Esophagus squamous epithelium (tissue), 5 donors: ENCODE results near the gene PARM1. TPM values are rescaled to one million over a fixed set of nuclear protein-coding genes. Genes with fewer than 3 reads are reported as not detected.

ENCODE experiments used
- DNase-seq: peaks from one replicate; lab custom pipeline; 2025; lab: John Stamatoyannopoulos, UW
- H3K27ac ChIP-seq, 4 donors: fragments of 200-600 bp; sonication (generic); one replicate each; pipeline ENCODE4 v1.5.1; 2016 to 2019; ENCODE audit warnings: mild to moderate bottlenecking in 1 of 4
- H3K27me3 ChIP-seq, 4 donors: fragments of 200-600 bp; sonication (generic); 1 replicate in 3 of 4; 2 replicates in 1 of 4; pipeline versions ENCODE4 v1.5.1 to v1.6.0; 2017 to 2021; ENCODE audit warnings: antibody characterized with exemption in 1 of 4
- H3K36me3 ChIP-seq, 3 donors: fragments of 200-600 bp; sonication (generic); one replicate each; pipeline ENCODE4 v1.5.1; 2016 to 2019
- H3K4me1 ChIP-seq, 3 donors: fragments of 200-600 bp; sonication (generic); one replicate each; pipeline ENCODE4 v1.5.1; 2017 to 2019
- H3K4me3 ChIP-seq, 4 donors: fragments of 200-600 bp; sonication (generic); 1 replicate in 3 of 4; 2 replicates in 1 of 4; pipeline ENCODE4 v1.5.1; 2016 to 2019; ENCODE audit warnings: mild to moderate bottlenecking in 2 of 4, moderate library complexity in 1 of 4
- H3K9me3 ChIP-seq, 3 donors: fragments of 200-600 bp; sonication (generic); one replicate each; pipeline ENCODE4 v1.5.1; 2016 to 2019
- POLR2A ChIP-seq, 4 donors: fragments of 450-650 bp; IDR thresholded peaks; one replicate each; pipeline ENCODE4 v1.6.1; 2017; ENCODE audit warnings: antibody characterized with exemption in 4 of 4, mild to moderate bottlenecking in 4 of 4, moderate library complexity in 3 of 4
- WGBS, 2 donors: methylation state at CpG; one replicate each; pipeline ENCODE4 v1.1.5; 2018; 5-methylcytosine and 5-hydroxymethylcytosine counted together
- intact Hi-C: fragments of 100-400 bp; cut with DNase I; formaldehyde crosslinking; loops from one replicate; pipeline ENCODE4 v1.15.0; 2022
- total RNA-seq, 4 donors: library from RNA; depleted of rRNA; stranded (reverse); fragments of >200 nt; gene quantifications; one replicate each; pipeline ENCODE4 v1.1.0, GENCODE V29; 2016
- TF ChIP-seq, protein P1 (sequence below), 6 experiments: fragments of 450-650 bp in 4 of 6; fragments of 200-600 bp in 2 of 6; sonication (generic) in 2 of 6; IDR thresholded peaks; one replicate each; pipeline ENCODE4 v1.5.1; 2016 to 2019; ENCODE audit warnings: antibody characterized with exemption in 6 of 6, mild to moderate bottlenecking in 4 of 6, moderate library complexity in 4 of 6
- donor health status: DM: yes; HTN: yes; CAD: no.

The PARM1 gene
- total RNA-seq, 4 donors from 2014 or later, result 1.9 to 10.3 (median 4.4) TPM

- Histone ChIP-seq H3K9me3 (no peaks in the 10 kb centered on the region), H3K4me1 (no peaks in the 10 kb centered on the region), H3K4me3 (no peak overlapping the region), H3K36me3 (no peaks in the 10 kb centered on the region), H3K27ac (no peak overlapping the region), H3K27me3 (no peaks in the 10 kb centered on the region)
- TF ChIP-seq, protein P1, sequence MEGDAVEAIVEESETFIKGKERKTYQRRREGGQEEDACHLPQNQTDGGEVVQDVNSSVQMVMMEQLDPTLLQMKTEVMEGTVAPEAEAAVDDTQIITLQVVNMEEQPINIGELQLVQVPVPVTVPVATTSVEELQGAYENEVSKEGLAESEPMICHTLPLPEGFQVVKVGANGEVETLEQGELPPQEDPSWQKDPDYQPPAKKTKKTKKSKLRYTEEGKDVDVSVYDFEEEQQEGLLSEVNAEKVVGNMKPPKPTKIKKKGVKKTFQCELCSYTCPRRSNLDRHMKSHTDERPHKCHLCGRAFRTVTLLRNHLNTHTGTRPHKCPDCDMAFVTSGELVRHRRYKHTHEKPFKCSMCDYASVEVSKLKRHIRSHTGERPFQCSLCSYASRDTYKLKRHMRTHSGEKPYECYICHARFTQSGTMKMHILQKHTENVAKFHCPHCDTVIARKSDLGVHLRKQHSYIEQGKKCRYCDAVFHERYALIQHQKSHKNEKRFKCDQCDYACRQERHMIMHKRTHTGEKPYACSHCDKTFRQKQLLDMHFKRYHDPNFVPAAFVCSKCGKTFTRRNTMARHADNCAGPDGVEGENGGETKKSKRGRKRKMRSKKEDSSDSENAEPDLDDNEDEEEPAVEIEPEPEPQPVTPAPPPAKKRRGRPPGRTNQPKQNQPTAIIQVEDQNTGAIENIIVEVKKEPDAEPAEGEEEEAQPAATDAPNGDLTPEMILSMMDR (IDR thresholded peaks at IDR 0.05), result no peak
- TF ChIP-seq POLR2A (IDR thresholded peaks at IDR 0.05), result no peak
- intact Hi-C loops, result no loop called here
- DNase-seq, result no peak
- WGBS, 2 donors, result 45 to 81% methylated on average over 4 of the region's 4 CpGs
These were observed 138.4 kb downstream of the PARM1 start for GRCh38 chr4:75071317-75071716.

DNA sequence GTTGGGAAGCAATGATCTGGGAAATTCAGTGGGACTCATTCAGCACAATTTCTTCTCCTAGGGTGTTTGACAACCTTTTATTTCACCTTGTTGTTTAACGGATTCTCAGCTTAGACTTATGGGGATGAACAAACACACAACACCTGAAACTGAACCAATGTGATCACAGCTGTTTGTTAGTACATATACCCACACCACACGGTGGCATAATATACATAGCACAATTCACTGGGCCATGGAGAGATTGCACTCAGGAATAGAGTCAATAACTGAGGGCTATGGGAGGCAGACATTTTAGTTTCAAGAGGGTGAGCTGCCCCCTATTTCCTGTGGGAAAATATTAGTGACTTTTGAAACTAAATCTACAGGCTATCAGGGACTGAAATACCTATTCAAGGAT, 148.0 kb downstream of the PARM1 start:
- peaks cover 0 to 5% (median 0%) of the 10 kb centered on the region in 3 donors for H3K4me1 ChIP-seq

GRCh38 chr4:75081561-75081960, 148.6 kb downstream of the PARM1 start:
- WGBS, 2 donors, result 55 to 62% methylated on average over 1 of the region's 1 CpG
- TF ChIP-seq, protein P1 (IDR thresholded peaks at IDR 0.05), result no peak
- no peak for TF ChIP-seq POLR2A (IDR thresholded peaks at IDR 0.05)
- intact Hi-C loops, result no loop called here

More for the DNA sequence above, 148.0 kb downstream of the PARM1 start:
- intact Hi-C loops, result no loop called here
- TF ChIP-seq POLR2A (IDR thresholded peaks at IDR 0.05), result no peak
- TF ChIP-seq, protein P1 (IDR thresholded peaks at IDR 0.05), result no peak
- DNase-seq, result no peak
- H3K27me3 ChIP-seq, result no peaks in the 10 kb centered on the region
- no peak overlapping the region for H3K27ac ChIP-seq
- WGBS, 2 donors, result 81 to 88% methylated on average over 2 of the region's 2 CpGs
- H3K9me3 ChIP-seq, result peaks cover 0 to 14% (median 0%) of the 10 kb centered on the region in 3 donors
- no peak overlapping the region for H3K4me3 ChIP-seq
- H3K36me3 ChIP-seq, result no peaks in the 10 kb centered on the region

DNA sequence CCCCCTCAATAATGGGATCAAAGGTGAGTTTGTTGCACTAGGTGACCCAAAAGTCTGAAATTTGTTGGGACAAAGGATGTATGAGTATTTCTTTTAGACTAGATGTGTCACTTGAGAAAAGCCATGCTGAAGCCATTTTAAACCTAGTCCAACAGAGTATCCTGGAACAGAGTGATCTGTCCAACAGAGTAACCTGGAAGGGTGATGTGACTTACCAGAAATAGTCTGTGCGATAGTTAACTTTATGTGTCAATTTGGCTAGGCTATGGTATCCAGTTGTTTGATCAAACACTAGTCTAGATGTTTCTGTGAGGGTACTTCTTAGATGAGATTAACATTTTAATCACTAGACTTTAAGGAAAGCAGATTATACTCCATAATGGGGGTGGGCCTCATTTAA, 154.5 kb downstream of the PARM1 start:
- Histone ChIP-seq H3K36me3 (no peaks in the 10 kb centered on the region), H3K4me3 (no peak overlapping the region), H3K9me3 (no peaks in the 10 kb centered on the region), H3K27ac (no peak overlapping the region), H3K4me1 (no peaks in the 10 kb centered on the region), H3K27me3 (no peaks in the 10 kb centered on the region)
- WGBS, 2 donors, result 100% methylated on average over 1 of the region's 1 CpG
- intact Hi-C loops, result no loop called here
- no peak for DNase-seq
- TF ChIP-seq, protein P1 (IDR thresholded peaks at IDR 0.05), result no peak
- no peak for TF ChIP-seq POLR2A (IDR thresholded peaks at IDR 0.05)

More at GRCh38 chr4:75081561-75081960, 148.6 kb downstream of the PARM1 start:
- Histone ChIP-seq H3K27me3 (no peaks in the 10 kb centered on the region), H3K36me3 (no peaks in the 10 kb centered on the region), H3K9me3 (peaks cover 0 to 14% (median 0%) of the 10 kb centered on the region in 3 donors), H3K4me3 (no peak overlapping the region), H3K27ac (no peak overlapping the region), H3K4me1 (peaks cover 0 to 5% (median 0%) of the 10 kb centered on the region in 3 donors)
- no peak for DNase-seq

- intact Hi-C loops, result no loop called here
- H3K27me3 ChIP-seq, result no peaks in the 10 kb centered on the region
- H3K4me3 ChIP-seq, result no peak overlapping the region
- TF ChIP-seq, protein P1 (IDR thresholded peaks at IDR 0.05), result no peak
- no peak for TF ChIP-seq POLR2A (IDR thresholded peaks at IDR 0.05)
- H3K9me3 ChIP-seq, result no peaks in the 10 kb centered on the region
- H3K27ac ChIP-seq, result no peak overlapping the region
- no peaks in the 10 kb centered on the region for H3K4me1 ChIP-seq
- no peak for DNase-seq
- no peaks in the 10 kb centered on the region for H3K36me3 ChIP-seq
- WGBS, 2 donors, result 56 to 86% methylated on average over 2 of the region's 2 CpGs
These were observed 154.9 kb downstream of the PARM1 start for GRCh38 chr4:75087865-75088264.
